B cell (primary cell): Measurements from ENCODE around the gene SYNE2. TPM values are rescaled to one million over a fixed set of nuclear protein-coding genes. Genes with fewer than 3 reads are reported as not detected.

Experiments used
- ATAC-seq: fragments of 200-7000 bp; cut with Tn5 transposase; one replicate; pipeline ENCODE4 v1.10.0; 2021; ENCODE audit warnings: low read depth, mild to moderate bottlenecking, moderate number of reproducible peaks, moderate library complexity
- CTCF ChIA-PET: fragments of 350-600 bp; sonication (Branson Sonifier 250); formaldehyde crosslinking; loops from one replicate; lab custom pipeline; 2021; ENCODE audit warnings: antibody characterized with exemption, inconsistent platforms; lab: Charles Lee
- POLR2A ChIA-PET: fragments of 350-600 bp; sonication (Branson Sonifier 250); formaldehyde crosslinking; loops from one replicate; lab custom pipeline; 2021; ENCODE audit warnings: antibody characterized with exemption; lab: Charles Lee
- DNase-seq: peaks from one replicate; pipeline ENCODE4 v3.0.0; 2013
- H2AFZ ChIP-seq: 2 replicates; pipeline ENCODE4 v1.6.1; 2012; ENCODE audit warnings: mild to moderate bottlenecking, low read depth, low read length; ENCODE audit not compliant: insufficient read depth, poor library complexity, severe bottlenecking
- H3K27ac ChIP-seq, 2 donors: 1 replicate in 1 of 2; 2 replicates in 1 of 2; pipeline ENCODE4 v1.5.1; 2012 to 2013; ENCODE audit warnings: low read length in 2 of 2, mild to moderate bottlenecking in 2 of 2, moderate library complexity in 1 of 2
- H3K27me3 ChIP-seq, 4 experiments: fragments of 200-600 bp in 1 of 4; sonication (generic) in 1 of 4; replicated peaks in 1 of 4; 1 replicate in 2 of 4; 2 replicates in 2 of 4; pipeline versions ENCODE4 v1.6.1 to v1.7.0; 2013 to 2016; ENCODE audit warnings: low read length in 3 of 4, mild to moderate bottlenecking in 2 of 4, mixed read lengths in 1 of 4, moderate library complexity in 1 of 4; ENCODE audit not compliant: insufficient read depth in 4 of 4, control insufficient read depth in 3 of 4; ENCODE audit errors: control extremely low read depth in 1 of 4
- H3K36me3 ChIP-seq, 2 experiments: replicated peaks in 1 of 2; 1 replicate in 1 of 2; 2 replicates in 1 of 2; pipeline versions ENCODE4 v1.6.1 to v1.7.1; 2013; ENCODE audit warnings: low read length in 1 of 2; ENCODE audit not compliant: insufficient read depth in 2 of 2, control insufficient read depth in 1 of 2; ENCODE audit errors: control extremely low read depth in 1 of 2, extremely low read depth in 1 of 2
- H3K4me1 ChIP-seq, 2 donors: fragments of 200-600 bp in 1 of 2; sonication (generic) in 1 of 2; 1 replicate in 1 of 2; 2 replicates in 1 of 2; pipeline versions ENCODE4 v1.5.1 to v1.6.1; 2013 to 2017; ENCODE audit warnings: low read length in 2 of 2; ENCODE audit not compliant: control insufficient read depth in 2 of 2, insufficient read depth in 2 of 2
- H3K4me2 ChIP-seq: replicated peaks from 2 replicates; pipeline ENCODE3; 2012; ENCODE audit warnings: mild to moderate bottlenecking, low read depth, low read length; ENCODE audit not compliant: poor library complexity, severe bottlenecking
- H3K4me3 ChIP-seq, 5 experiments: fragments of 200-600 bp in 1 of 5; sonication (generic) in 1 of 5; 1 replicate in 3 of 5; 2 replicates in 2 of 5; pipeline versions ENCODE4 v1.5.1 to v1.7.0; 2011 to 2016; ENCODE audit warnings: low read length in 4 of 5, mild to moderate bottlenecking in 4 of 5, low read depth in 2 of 5, control low read depth in 1 of 5, moderate library complexity in 1 of 5; ENCODE audit not compliant: insufficient read depth in 1 of 5; ENCODE audit errors: control extremely low read depth in 1 of 5, extremely low read depth in 1 of 5
- H3K79me2 ChIP-seq: fragments of 200-600 bp; sonication (generic); one replicate; pipeline ENCODE4 v1.6.0; 2016; ENCODE audit warnings: low read length; ENCODE audit not compliant: control insufficient read depth, insufficient read depth
- H3K9ac ChIP-seq: fragments of 200-600 bp; sonication (generic); 2 replicates; pipeline ENCODE4 v1.6.1; 2017; ENCODE audit warnings: mild to moderate bottlenecking, low read length, moderate library complexity
- H3K9me3 ChIP-seq, 3 donors: one replicate each; pipeline versions ENCODE4 v1.6.1 to v1.7.1; 2013; ENCODE audit warnings: low read length in 2 of 3; ENCODE audit not compliant: control insufficient read depth in 2 of 3, insufficient read depth in 1 of 3; ENCODE audit errors: control extremely low read depth in 1 of 3
- H4K20me1 ChIP-seq: 2 replicates; pipeline ENCODE4 v1.6.0; 2012; ENCODE audit warnings: mild to moderate bottlenecking, low read length; ENCODE audit not compliant: insufficient read depth, control insufficient read depth, poor library complexity, severe bottlenecking
- H3K27ac Mint-ChIP-seq: one replicate; pipeline ENCODE4 v1.8.0; 2021; ENCODE audit warnings: mixed read lengths
- H3K27me3 Mint-ChIP-seq: one replicate; pipeline ENCODE4 v1.8.0; 2021; ENCODE audit warnings: mixed read lengths
- H3K4me1 Mint-ChIP-seq: one replicate; pipeline ENCODE4 v1.8.0; 2021; ENCODE audit warnings: mixed read lengths
- H3K4me3 Mint-ChIP-seq: one replicate; pipeline ENCODE4 v1.8.0; 2021; ENCODE audit warnings: mixed read lengths
- H3K9me3 Mint-ChIP-seq: one replicate; pipeline ENCODE4 v1.8.0; 2022; ENCODE audit warnings: mixed read lengths; ENCODE audit not compliant: insufficient read depth
- EZH2 ChIP-seq: IDR thresholded peaks from 2 replicates; pipeline ENCODE4 v1.6.1; 2012; ENCODE audit warnings: borderline replicate concordance, low read depth, mild to moderate bottlenecking, moderate library complexity, low read length; ENCODE audit not compliant: insufficient read depth, poor library complexity, severe bottlenecking
- WGBS: methylation state at CpG from one replicate; pipeline ENCODE4 v1.1.5; 2013; ENCODE audit warnings: missing lambda C conversion rate; ENCODE audit not compliant: insufficient coverage; 5-methylcytosine and 5-hydroxymethylcytosine counted together
- intact Hi-C: fragments of 100-400 bp; cut with micrococcal nuclease; formaldehyde crosslinking; loops from one replicate; pipeline ENCODE4 v1.10.0; 2022
- polyA plus RNA-seq: library from polyadenylated mRNA; depleted of rRNA; stranded (reverse); fragments of >200 nt; gene quantifications from 2 replicates; pipeline ENCODE4 v1.2.3, GENCODE V29; 2012
- total RNA-seq, 2 donors: library from RNA; stranded (reverse); fragments of 120-200 nt in 1 of 2; gene quantifications; 1 replicate in 1 of 2; 2 replicates in 1 of 2; pipeline versions ENCODE4 v1.2.3 to v1.2.4, GENCODE V29; 2013 to 2022
- TF ChIP-seq, protein P1 (sequence below): fragments of 200-600 bp; IDR thresholded peaks from one replicate; pipeline ENCODE4 v1.8.0; 2022; ENCODE audit warnings: antibody characterized with exemption, mild to moderate bottlenecking

The SYNE2 gene
- total and polyA plus RNA-seq, 2 donors (not counting 1 experiment from before 2014, with no cell fraction given), result 39.5 to 105 TPM

DNA sequence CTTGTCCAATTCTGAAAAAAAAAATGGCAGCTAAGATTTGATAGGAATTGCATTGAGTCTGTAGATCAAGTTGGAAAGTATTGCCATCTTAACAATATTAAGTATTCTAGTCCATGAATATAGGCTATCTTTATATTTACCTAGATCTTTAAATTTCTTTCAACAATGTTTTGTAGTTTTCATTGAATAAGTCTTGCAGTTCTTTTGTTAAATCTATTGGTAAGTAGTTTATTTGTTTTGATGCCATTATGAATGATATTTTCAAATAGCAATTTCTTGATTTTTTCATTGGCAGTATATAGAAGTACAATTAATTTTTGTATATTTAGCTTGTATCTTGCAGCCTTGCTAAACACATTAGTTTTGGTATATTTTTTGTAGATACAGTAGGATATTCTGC lies 71.6 kb downstream of the SYNE2 start:
- H3K4me3 Mint-ChIP-seq, result no peak overlapping the region
- intact Hi-C loops, result no loop called here
- H3K27ac Mint-ChIP-seq, result no peak overlapping the region
- Histone ChIP-seq H3K9me3 (peaks cover 0 to 14% (median 0%) of the 10 kb centered on the region in 3 donors), H4K20me1 (no peaks in the 10 kb centered on the region), H3K27ac (no peak overlapping the region), H3K9ac (no peak overlapping the region), H3K27me3 (no peaks in the 10 kb centered on the region), H3K36me3 (no peaks in the 10 kb centered on the region), H3K4me3 (no peak overlapping the region), H2AFZ (no peak overlapping the region), H3K79me2 (no peaks in the 10 kb centered on the region), H3K4me2 (no peak overlapping the region), H3K4me1 (no peaks in the 10 kb centered on the region)
- CTCF ChIA-PET, result no interaction called here
- DNase-seq, result no peak
- H3K4me1 Mint-ChIP-seq, result no peaks in the 10 kb centered on the region
- POLR2A ChIA-PET, result no interaction called here
- ATAC-seq, result no peak
- no peaks in the 10 kb centered on the region for H3K27me3 Mint-ChIP-seq
- no peak for TF ChIP-seq EZH2
- no peaks in the 10 kb centered on the region for H3K9me3 Mint-ChIP-seq

DNA sequence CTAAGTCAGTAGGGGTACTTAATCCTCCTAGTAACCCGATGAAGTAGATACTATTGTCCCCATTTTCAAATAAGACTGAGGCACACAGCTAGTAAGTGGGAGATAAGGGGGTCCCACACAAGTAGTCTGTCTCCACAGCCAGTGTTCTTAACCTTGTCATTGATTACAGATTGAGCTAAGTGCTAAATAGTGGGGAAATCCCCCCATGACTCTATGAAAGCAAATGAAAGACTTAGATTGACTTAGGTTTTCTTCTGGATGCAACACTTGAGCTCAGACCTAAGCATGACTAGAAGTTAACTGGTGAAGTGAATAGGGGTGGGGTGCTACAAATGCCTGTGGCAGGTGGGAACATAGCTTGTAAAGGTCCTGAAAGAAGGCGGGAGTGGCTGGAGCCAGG lies 73.8 kb downstream of the SYNE2 start:
- ChIA-PET CTCF (no interaction called here), POLR2A (no interaction called here)
- ATAC-seq (no peak), DNase-seq (no peak)
- TF ChIP-seq EZH2, result no peak
- TF ChIP-seq, protein P1, sequence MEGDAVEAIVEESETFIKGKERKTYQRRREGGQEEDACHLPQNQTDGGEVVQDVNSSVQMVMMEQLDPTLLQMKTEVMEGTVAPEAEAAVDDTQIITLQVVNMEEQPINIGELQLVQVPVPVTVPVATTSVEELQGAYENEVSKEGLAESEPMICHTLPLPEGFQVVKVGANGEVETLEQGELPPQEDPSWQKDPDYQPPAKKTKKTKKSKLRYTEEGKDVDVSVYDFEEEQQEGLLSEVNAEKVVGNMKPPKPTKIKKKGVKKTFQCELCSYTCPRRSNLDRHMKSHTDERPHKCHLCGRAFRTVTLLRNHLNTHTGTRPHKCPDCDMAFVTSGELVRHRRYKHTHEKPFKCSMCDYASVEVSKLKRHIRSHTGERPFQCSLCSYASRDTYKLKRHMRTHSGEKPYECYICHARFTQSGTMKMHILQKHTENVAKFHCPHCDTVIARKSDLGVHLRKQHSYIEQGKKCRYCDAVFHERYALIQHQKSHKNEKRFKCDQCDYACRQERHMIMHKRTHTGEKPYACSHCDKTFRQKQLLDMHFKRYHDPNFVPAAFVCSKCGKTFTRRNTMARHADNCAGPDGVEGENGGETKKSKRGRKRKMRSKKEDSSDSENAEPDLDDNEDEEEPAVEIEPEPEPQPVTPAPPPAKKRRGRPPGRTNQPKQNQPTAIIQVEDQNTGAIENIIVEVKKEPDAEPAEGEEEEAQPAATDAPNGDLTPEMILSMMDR, result no peak
- H3K4me1 Mint-ChIP-seq, result no peaks in the 10 kb centered on the region
- no peaks in the 10 kb centered on the region for H3K27me3 Mint-ChIP-seq
- intact Hi-C loops, result no loop called here
- 100% methylated on average over 1 of the region's 2 CpGs for WGBS
- Histone ChIP-seq H3K36me3 (no peaks in the 10 kb centered on the region), H3K27me3 (no peaks in the 10 kb centered on the region), H3K79me2 (peaks cover 2% of the 10 kb centered on the region), H2AFZ (no peak overlapping the region), H3K27ac (no peak overlapping the region), H3K9ac (no peak overlapping the region), H3K9me3 (peaks cover 0 to 14% (median 0%) of the 10 kb centered on the region in 3 donors), H4K20me1 (no peaks in the 10 kb centered on the region), H3K4me1 (no peaks in the 10 kb centered on the region), H3K4me2 (no peak overlapping the region), H3K4me3 (no peak overlapping the region)
- peaks cover 2% of the 10 kb centered on the region for H3K9me3 Mint-ChIP-seq
- no peak overlapping the region for H3K27ac Mint-ChIP-seq
- H3K4me3 Mint-ChIP-seq, result no peak overlapping the region
